H9 (cell line): ENCODE data around the gene FBXL7. TPM values are rescaled to one million over a fixed set of nuclear protein-coding genes. Genes with fewer than 3 reads are reported as not detected.

ENCODE experiments used
- DNase-seq: peaks from one replicate; pipeline ENCODE4 v3.0.0-alpha.2; 2017
- H2AFZ ChIP-seq: one replicate; pipeline ENCODE4 v1.6.1; 2013; ENCODE audit warnings: mild to moderate bottlenecking, low read length, control low read depth, moderate library complexity
- H2AK5ac ChIP-seq: 2 replicates; pipeline ENCODE4 v1.6.1; 2013; ENCODE audit warnings: low read length, control low read depth, mixed read lengths; ENCODE audit not compliant: insufficient read length
- H2BK120ac ChIP-seq: one replicate; pipeline ENCODE4 v1.6.1; 2013; ENCODE audit warnings: low read depth, mild to moderate bottlenecking, low read length, control low read depth, inconsistent platforms; ENCODE audit not compliant: poor library complexity, severe bottlenecking
- H2BK12ac ChIP-seq: 2 replicates; pipeline ENCODE4 v1.6.1; 2013; ENCODE audit warnings: low read length, control low read depth, mixed read lengths, low read depth; ENCODE audit not compliant: insufficient read length
- H2BK15ac ChIP-seq: 2 replicates; pipeline ENCODE4 v1.6.1; 2013; ENCODE audit warnings: low read depth, low read length, control low read depth
- H2BK20ac ChIP-seq: one replicate; pipeline ENCODE4 v1.6.1; 2013; ENCODE audit warnings: low read depth, mild to moderate bottlenecking, low read length, control low read depth, inconsistent platforms; ENCODE audit not compliant: poor library complexity, severe bottlenecking
- H2BK5ac ChIP-seq: 2 replicates; pipeline ENCODE4 v1.6.1; 2013; ENCODE audit warnings: low read length, control low read depth, mixed read lengths; ENCODE audit not compliant: insufficient read length
- H3K14ac ChIP-seq: 2 replicates; pipeline ENCODE4 v1.6.1; 2013; ENCODE audit warnings: low read length, control low read depth; ENCODE audit not compliant: insufficient read depth
- H3K18ac ChIP-seq: 2 replicates; pipeline ENCODE4 v1.6.1; 2013; ENCODE audit warnings: low read depth, mild to moderate bottlenecking, mixed read lengths, low read length, control low read depth; ENCODE audit not compliant: insufficient read length
- H3K23ac ChIP-seq: 2 replicates; pipeline ENCODE4 v1.6.1; 2013; ENCODE audit warnings: low read length, control low read depth, mixed read lengths, low read depth; ENCODE audit not compliant: insufficient read length
- H3K23me2 ChIP-seq: 2 replicates; pipeline ENCODE4 v1.6.1; 2013; ENCODE audit warnings: low read depth, mild to moderate bottlenecking, mixed read lengths, low read length, control low read depth; ENCODE audit not compliant: insufficient read length, poor library complexity, severe bottlenecking
- H3K27ac ChIP-seq: 2 replicates; pipeline ENCODE4 v1.5.1; 2013; ENCODE audit warnings: low read length, control low read depth, mixed read lengths, low read depth; ENCODE audit not compliant: insufficient read length
- H3K27me3 ChIP-seq: 2 replicates; pipeline ENCODE4 v1.6.1; 2013; ENCODE audit warnings: low read length, control low read depth, inconsistent platforms; ENCODE audit not compliant: insufficient read depth
- H3K4ac ChIP-seq: 2 replicates; pipeline ENCODE4 v1.6.1; 2013; ENCODE audit warnings: low read depth, mild to moderate bottlenecking, control low read depth, inconsistent platforms, low read length, moderate library complexity
- H3K4me1 ChIP-seq: 2 replicates; pipeline ENCODE4 v1.6.1; 2013; ENCODE audit warnings: low read length, control low read depth, inconsistent platforms; ENCODE audit not compliant: insufficient read depth
- H3K4me2 ChIP-seq: 2 replicates; pipeline ENCODE4 v1.6.1; 2013; ENCODE audit warnings: low read length, control low read depth, mixed read lengths; ENCODE audit not compliant: insufficient read length, insufficient read depth
- H3K56ac ChIP-seq: 2 replicates; pipeline ENCODE4 v1.6.1; 2013; ENCODE audit warnings: low read depth, mild to moderate bottlenecking, mixed read lengths, low read length, control low read depth; ENCODE audit not compliant: insufficient read length
- H3K79me1 ChIP-seq: 2 replicates; pipeline ENCODE4 v1.6.1; 2013; ENCODE audit warnings: low read depth, mild to moderate bottlenecking, moderate library complexity, low read length, control low read depth, inconsistent platforms; ENCODE audit not compliant: insufficient read depth, poor library complexity, severe bottlenecking
- H3K79me2 ChIP-seq: 2 replicates; pipeline ENCODE4 v1.6.1; 2013; ENCODE audit warnings: low read length, control low read depth, inconsistent platforms; ENCODE audit not compliant: insufficient read depth
- H3K9ac ChIP-seq: 2 replicates; pipeline ENCODE4 v1.6.1; 2013; ENCODE audit warnings: low read length, control low read depth, mixed read lengths; ENCODE audit not compliant: insufficient read length; ENCODE audit errors: extremely low read depth
- H3K9me3 ChIP-seq: one replicate; pipeline ENCODE4 v1.6.1; 2013; ENCODE audit warnings: low read depth, low read length, inconsistent platforms; ENCODE audit not compliant: control insufficient read depth
- H3T11ph ChIP-seq: one replicate; pipeline ENCODE4 v1.6.1; 2013; ENCODE audit warnings: mild to moderate bottlenecking, low read length, control low read depth, inconsistent platforms
- H4K20me1 ChIP-seq: one replicate; pipeline ENCODE4 v1.6.1; 2013; ENCODE audit not compliant: control insufficient read depth, insufficient read length, insufficient read depth
- H4K5ac ChIP-seq: 2 replicates; pipeline ENCODE4 v1.6.1; 2013; ENCODE audit warnings: low read depth, mild to moderate bottlenecking, mixed read lengths, low read length, control low read depth; ENCODE audit not compliant: insufficient read length
- H4K8ac ChIP-seq: replicated peaks from 2 replicates; pipeline ENCODE4 v1.6.1; 2013; ENCODE audit warnings: low read length, control low read depth, mixed read lengths, low read depth; ENCODE audit not compliant: insufficient read length
- H4K91ac ChIP-seq: 2 replicates; pipeline ENCODE4 v1.6.1; 2013; ENCODE audit warnings: low read depth, mild to moderate bottlenecking, moderate library complexity, mixed read lengths, low read length, control low read depth; ENCODE audit not compliant: insufficient read length
- H3K27ac Mint-ChIP-seq, 3 experiments: 2 replicates in 2 of 3; 3 replicates in 1 of 3; pipeline ENCODE4 v1.8.0; 2020 to 2021; ENCODE audit warnings: mixed read lengths in 3 of 3, mild to moderate bottlenecking in 1 of 3, moderate library complexity in 1 of 3
- H3K27me3 Mint-ChIP-seq: 2 replicates; pipeline ENCODE4 v1.8.0; 2021; ENCODE audit warnings: low read depth, mild to moderate bottlenecking, moderate library complexity, mixed read lengths
- H3K36me3 Mint-ChIP-seq, 3 experiments: 2 replicates in 2 of 3; 3 replicates in 1 of 3; pipeline ENCODE4 v1.8.0; 2020 to 2021; ENCODE audit warnings: low read depth in 3 of 3, mixed read lengths in 3 of 3; ENCODE audit not compliant: insufficient read depth in 1 of 3
- H3K4me1 Mint-ChIP-seq, 2 experiments: 2 replicates each; pipeline ENCODE4 v1.8.0; 2020; ENCODE audit warnings: mixed read lengths in 2 of 2
- H3K4me3 Mint-ChIP-seq, 2 experiments: 2 replicates in 1 of 2; 3 replicates in 1 of 2; pipeline ENCODE4 v1.8.0; 2020 to 2021; ENCODE audit warnings: mild to moderate bottlenecking in 2 of 2, mixed read lengths in 2 of 2, moderate library complexity in 1 of 2
- H3K9me3 Mint-ChIP-seq, 2 experiments: 2 replicates in 1 of 2; 3 replicates in 1 of 2; pipeline ENCODE4 v1.8.0; 2020; ENCODE audit warnings: mild to moderate bottlenecking in 2 of 2, mixed read lengths in 2 of 2, moderate library complexity in 1 of 2
- WGBS: extraction: QIAGEN DNeasy Blood & Tissue Kit; methylation state at CpG from one replicate; pipeline ENCODE4 v1.1.7; 2013; ENCODE audit warnings: missing lambda C conversion rate, low lambda C conversion rate, mixed read lengths; ENCODE audit not compliant: insufficient read length; ENCODE audit errors: extremely low coverage; 5-methylcytosine and 5-hydroxymethylcytosine counted together
- total RNA-seq: library from RNA; stranded (reverse); gene quantifications from 2 replicates; pipeline ENCODE4 v1.2.1, GENCODE V29; 2021
- TF ChIP-seq, protein P1 (sequence below): fragments of 200-600 bp; sonication (generic); conservative IDR thresholded peaks from 3 replicates; pipeline ENCODE4 v1.8.0; 2021; ENCODE audit warnings: antibody characterized with exemption, mild to moderate bottlenecking

FBXL7 gene
- total RNA-seq, 1 experiment from 2014 or later: 14.6 TPM

DNA sequence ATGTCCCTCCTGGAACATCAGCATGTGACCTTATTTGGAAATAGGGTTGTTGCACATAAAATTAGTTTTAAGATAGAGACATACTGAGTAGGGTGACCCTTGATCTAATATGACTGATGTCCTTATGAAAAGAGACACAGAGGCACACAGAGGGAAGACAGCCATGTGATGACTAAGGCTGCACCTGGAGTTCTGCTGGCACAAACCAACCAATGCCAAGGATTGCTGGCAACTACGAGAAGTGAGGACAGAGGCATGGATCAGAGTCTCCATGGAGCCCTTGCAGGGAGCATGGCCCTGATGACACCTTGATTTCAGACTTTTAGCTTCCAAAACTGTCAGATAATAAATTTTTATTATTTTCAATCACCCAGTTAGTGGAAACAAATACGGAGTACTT lies 101.9 kb downstream of the FBXL7 start:
- Histone ChIP-seq H3K4me2 (no peak overlapping the region), H2BK5ac (no peak overlapping the region), H3K79me1 (no peaks in the 10 kb centered on the region), H2BK20ac (no peak overlapping the region), H2AFZ (no peak overlapping the region), H3T11ph (no peak overlapping the region), H4K20me1 (no peaks in the 10 kb centered on the region), H3K27ac (no peak overlapping the region), H3K27me3 (no peaks in the 10 kb centered on the region), H3K4me1 (peaks cover 3% of the 10 kb centered on the region; the same call in 1 of the 2 replicates), H3K23ac (no peak overlapping the region), H3K23me2 (no peaks in the 10 kb centered on the region), H4K91ac (no peak overlapping the region), H2BK15ac (no peak overlapping the region), H3K9me3 (no peaks in the 10 kb centered on the region), H3K4ac (no peak overlapping the region), H3K79me2 (no peaks in the 10 kb centered on the region; the same call in 1 of the 2 replicates), H4K8ac (no peak overlapping the region), H3K14ac (no peak overlapping the region), H3K56ac (no peak overlapping the region), H2BK12ac (no peak overlapping the region), H2AK5ac (no peak overlapping the region), H3K18ac (no peak overlapping the region), H3K9ac (no peak overlapping the region), H2BK120ac (no peak overlapping the region), H4K5ac (no peak overlapping the region)
- TF ChIP-seq, protein P1, sequence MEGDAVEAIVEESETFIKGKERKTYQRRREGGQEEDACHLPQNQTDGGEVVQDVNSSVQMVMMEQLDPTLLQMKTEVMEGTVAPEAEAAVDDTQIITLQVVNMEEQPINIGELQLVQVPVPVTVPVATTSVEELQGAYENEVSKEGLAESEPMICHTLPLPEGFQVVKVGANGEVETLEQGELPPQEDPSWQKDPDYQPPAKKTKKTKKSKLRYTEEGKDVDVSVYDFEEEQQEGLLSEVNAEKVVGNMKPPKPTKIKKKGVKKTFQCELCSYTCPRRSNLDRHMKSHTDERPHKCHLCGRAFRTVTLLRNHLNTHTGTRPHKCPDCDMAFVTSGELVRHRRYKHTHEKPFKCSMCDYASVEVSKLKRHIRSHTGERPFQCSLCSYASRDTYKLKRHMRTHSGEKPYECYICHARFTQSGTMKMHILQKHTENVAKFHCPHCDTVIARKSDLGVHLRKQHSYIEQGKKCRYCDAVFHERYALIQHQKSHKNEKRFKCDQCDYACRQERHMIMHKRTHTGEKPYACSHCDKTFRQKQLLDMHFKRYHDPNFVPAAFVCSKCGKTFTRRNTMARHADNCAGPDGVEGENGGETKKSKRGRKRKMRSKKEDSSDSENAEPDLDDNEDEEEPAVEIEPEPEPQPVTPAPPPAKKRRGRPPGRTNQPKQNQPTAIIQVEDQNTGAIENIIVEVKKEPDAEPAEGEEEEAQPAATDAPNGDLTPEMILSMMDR: no peak
- Mint-ChIP-seq H3K27ac (no peak overlapping the region), H3K36me3 (peaks cover 3 to 17% (median 9%) of the 10 kb centered on the region in 3 experiments), H3K9me3 (peaks cover 0 to 2% of the 10 kb centered on the region in 2 experiments; a peak in 1 of 5 replicates), H3K4me3 (no peak overlapping the region), H3K4me1 (peaks cover 23 to 25% of the 10 kb centered on the region in 2 experiments), H3K27me3 (no peaks in the 10 kb centered on the region)
- no peak for DNase-seq
- WGBS: no CpG with 5 or more reads among the region's 2 CpGs
